ENCODE results near the gene WDR27. TPM values are rescaled to one million over a fixed set of nuclear protein-coding genes. Genes with fewer than 3 reads are reported as not detected.

Gene WDR27
- total and polyA plus RNA-seq, 10 of the 15 experiments (the other 5 are each of a cell fraction or from before 2014, with no cell fraction given): 1.9 to 33.2 (median 19.0) TPM

DNA sequence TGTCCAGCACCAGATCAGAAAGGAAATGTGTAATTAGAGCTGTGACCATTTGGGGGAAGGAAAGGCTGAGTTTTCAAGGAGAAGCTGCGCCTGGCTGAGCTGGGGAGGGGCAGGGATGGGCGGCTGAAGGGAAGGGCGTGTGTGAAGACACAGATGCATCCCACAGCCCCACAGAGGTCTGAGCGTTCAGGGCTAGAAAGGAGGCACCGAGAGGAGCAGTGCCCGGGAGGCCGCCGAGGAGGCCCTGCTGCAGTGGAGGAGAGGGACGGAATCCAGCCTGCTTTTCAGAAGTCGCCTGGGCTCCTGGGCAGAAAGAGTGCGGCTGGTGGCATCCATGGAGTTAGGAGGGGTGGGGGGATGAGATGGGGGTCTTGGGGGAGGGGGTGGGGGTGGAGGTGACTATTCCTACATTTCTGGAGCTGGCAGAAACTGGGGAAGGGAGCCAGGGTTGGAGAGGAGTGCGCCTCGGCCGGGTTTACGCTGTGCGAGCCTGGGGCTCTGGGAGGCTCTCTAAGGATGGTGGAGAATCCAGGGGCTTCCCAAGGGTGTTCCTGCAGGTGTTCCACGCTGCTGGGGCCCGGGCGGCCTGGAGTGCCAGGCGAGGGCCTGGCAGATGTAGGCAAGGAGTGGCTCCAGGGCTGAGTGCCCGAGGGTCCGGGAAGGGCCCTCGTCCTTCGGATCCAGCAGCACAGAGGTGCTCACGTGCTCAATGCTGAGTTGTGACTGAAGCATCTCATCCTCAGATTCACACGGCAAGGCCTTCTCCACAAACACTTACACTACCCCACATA lies 41.8 kb downstream of the WDR27 start (continued):
- TF ChIP-seq SRF (IDR thresholded peaks at IDR 0.05; ENCODE audit: low read depth in 2 of 2, low read length in 2 of 2) (no peak), TCF3 (IDR thresholded peaks at IDR 0.05; ENCODE audit: borderline replicate concordance, insufficient read depth, low read depth, low read length) (no peak), BMI1 (IDR thresholded peaks at IDR 0.05; ENCODE audit: borderline replicate concordance) (no peak)
- TF ChIP-seq, protein P1, sequence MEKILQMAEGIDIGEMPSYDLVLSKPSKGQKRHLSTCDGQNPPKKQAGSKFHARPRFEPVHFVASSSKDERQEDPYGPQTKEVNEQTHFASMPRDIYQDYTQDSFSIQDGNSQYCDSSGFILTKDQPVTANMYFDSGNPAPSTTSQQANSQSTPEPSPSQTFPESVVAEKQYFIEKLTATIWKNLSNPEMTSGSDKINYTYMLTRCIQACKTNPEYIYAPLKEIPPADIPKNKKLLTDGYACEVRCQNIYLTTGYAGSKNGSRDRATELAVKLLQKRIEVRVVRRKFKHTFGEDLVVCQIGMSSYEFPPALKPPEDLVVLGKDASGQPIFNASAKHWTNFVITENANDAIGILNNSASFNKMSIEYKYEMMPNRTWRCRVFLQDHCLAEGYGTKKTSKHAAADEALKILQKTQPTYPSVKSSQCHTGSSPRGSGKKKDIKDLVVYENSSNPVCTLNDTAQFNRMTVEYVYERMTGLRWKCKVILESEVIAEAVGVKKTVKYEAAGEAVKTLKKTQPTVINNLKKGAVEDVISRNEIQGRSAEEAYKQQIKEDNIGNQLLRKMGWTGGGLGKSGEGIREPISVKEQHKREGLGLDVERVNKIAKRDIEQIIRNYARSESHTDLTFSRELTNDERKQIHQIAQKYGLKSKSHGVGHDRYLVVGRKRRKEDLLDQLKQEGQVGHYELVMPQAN (conservative IDR thresholded peaks at IDR 0.05): no peak

DNA sequence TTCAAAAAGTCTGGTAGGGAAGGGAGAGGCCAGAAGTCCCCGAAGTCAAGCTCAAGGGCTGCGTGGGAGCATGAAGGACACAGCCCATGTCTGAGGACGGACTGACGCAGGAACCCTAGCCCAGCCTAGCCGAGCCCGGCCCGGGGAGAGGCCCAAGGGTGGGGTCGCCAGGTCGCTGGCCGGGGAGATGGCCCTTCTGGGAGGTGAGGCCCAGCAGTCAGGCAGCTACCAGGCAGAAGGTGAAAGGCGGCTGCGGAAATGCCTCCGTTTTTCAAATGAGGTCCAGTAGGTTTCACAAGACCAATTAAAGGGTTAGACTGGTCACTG lies 44.6 kb downstream of the WDR27 start:
- ChIA-PET RAD21 (ENCODE audit: unreplicated experiment) (no interaction called here), CTCF (no interaction called here), SMC1A (ENCODE audit: uncharacterized antibody, unreplicated experiment) (no interaction called here), POLR2A (no interaction called here)
- 99% methylated on average over 8 of the region's 13 CpGs for WGBS (ENCODE audit: insufficient coverage, insufficient replicate concordance, low lambda C conversion rate, missing lambda C conversion rate)
- no peaks in the 10 kb centered on the region; a peak in 2 of 4 replicates for H3K36me3 ChIP-seq (ENCODE audit: control insufficient read depth in 2 of 2, insufficient read depth in 2 of 2, low read length in 1 of 2)
- in situ Hi-C loops (cut with MboI) (no loop called here), intact Hi-C loops (cut with micrococcal nuclease; ENCODE audit: unreplicated experiment) (no loop called here)
- no peak for DNase-seq (ENCODE audit: low read depth, low spot score)
- H3K9me3 ChIP-seq (replicated peaks; ENCODE audit: control insufficient read depth, insufficient read depth, low read length): no peaks in the 10 kb centered on the region
- no peaks in the 10 kb centered on the region for H3K79me2 ChIP-seq (ENCODE audit: control insufficient read depth, insufficient read depth, low read length)
- no TSS peak for BruUV-seq (replicated peaks)
- TF ChIP-seq, protein P2, sequence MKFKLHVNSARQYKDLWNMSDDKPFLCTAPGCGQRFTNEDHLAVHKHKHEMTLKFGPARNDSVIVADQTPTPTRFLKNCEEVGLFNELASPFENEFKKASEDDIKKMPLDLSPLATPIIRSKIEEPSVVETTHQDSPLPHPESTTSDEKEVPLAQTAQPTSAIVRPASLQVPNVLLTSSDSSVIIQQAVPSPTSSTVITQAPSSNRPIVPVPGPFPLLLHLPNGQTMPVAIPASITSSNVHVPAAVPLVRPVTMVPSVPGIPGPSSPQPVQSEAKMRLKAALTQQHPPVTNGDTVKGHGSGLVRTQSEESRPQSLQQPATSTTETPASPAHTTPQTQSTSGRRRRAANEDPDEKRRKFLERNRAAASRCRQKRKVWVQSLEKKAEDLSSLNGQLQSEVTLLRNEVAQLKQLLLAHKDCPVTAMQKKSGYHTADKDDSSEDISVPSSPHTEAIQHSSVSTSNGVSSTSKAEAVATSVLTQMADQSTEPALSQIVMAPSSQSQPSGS (IDR thresholded peaks at IDR 0.05; ENCODE audit: low read length): no peak
- TF ChIP-seq ZBTB4 (CRISPR knock-in tag; IDR thresholded peaks at IDR 0.05) (no peak), STAT3 (IDR thresholded peaks at IDR 0.05; ENCODE audit: low read depth, low read length) (no peak), MTA2 (IDR thresholded peaks at IDR 0.05; ENCODE audit: low read depth) (no peak), PAX8 (IDR thresholded peaks at IDR 0.05) (no peak), USF2 (IDR thresholded peaks at IDR 0.05; ENCODE audit: borderline replicate concordance, low read depth, low read length) (no peak)
- no peaks in the 10 kb centered on the region for H4K20me1 ChIP-seq (ENCODE audit: control insufficient read depth, insufficient read depth)
- no peak overlapping the region for H3K9ac ChIP-seq (ENCODE audit: control insufficient read depth, insufficient read depth, low read length)
- H3K4me2 ChIP-seq (ENCODE audit: control insufficient read depth, insufficient read depth): no peak overlapping the region
- H3K4me3 ChIP-seq: no peak overlapping the region
- no peak for ATAC-seq
- H3K4me1 ChIP-seq (ENCODE audit: control insufficient read depth, insufficient read depth, low read length): no peaks in the 10 kb centered on the region
- H3K27ac ChIP-seq (ENCODE audit: control insufficient read depth, insufficient read depth): no peak overlapping the region
- no peak for FAIRE-seq
- H2AFZ ChIP-seq (ENCODE audit: control insufficient read depth, low read depth, low read length): no peak overlapping the region
- H3K27me3 ChIP-seq (replicated peaks in 1 of 2; ENCODE audit: control insufficient read depth in 2 of 2, insufficient read depth in 2 of 2, low read length in 1 of 2): no peaks in the 10 kb centered on the region
